Endodermal cell (in vitro differentiated cells): ENCODE data around the gene SUCLG2. TPM values are rescaled to one million over a fixed set of nuclear protein-coding genes. Genes with fewer than 3 reads are reported as not detected.

ENCODE experiments used
- DNase-seq: peaks from one replicate; pipeline ENCODE4 v3.0.0-alpha.2; 2017
- H3K27ac ChIP-seq: 2 replicates; pipeline ENCODE4 v1.5.1; 2013; ENCODE audit warnings: mild to moderate bottlenecking, low read depth, low read length, moderate library complexity
- H3K27me3 ChIP-seq: 2 replicates; pipeline ENCODE4 v1.6.1; 2013; ENCODE audit warnings: mild to moderate bottlenecking, low read length, moderate library complexity; ENCODE audit not compliant: insufficient read depth, control insufficient read depth, poor library complexity, severe bottlenecking
- H3K36me3 ChIP-seq: 2 replicates; pipeline ENCODE4 v1.7.0; 2013; ENCODE audit warnings: mild to moderate bottlenecking, low read length, moderate library complexity; ENCODE audit not compliant: control insufficient read depth, insufficient read depth
- H3K4me1 ChIP-seq: one replicate; pipeline ENCODE4 v1.7.0; 2013; ENCODE audit warnings: low read length; ENCODE audit not compliant: control insufficient read depth, insufficient read depth
- H3K4me3 ChIP-seq: 2 replicates; pipeline ENCODE4 v1.5.1; 2013; ENCODE audit warnings: mild to moderate bottlenecking, low read length, moderate library complexity
- H3K9ac ChIP-seq: 2 replicates; pipeline ENCODE4 v1.6.1; 2013; ENCODE audit warnings: mild to moderate bottlenecking, low read length, moderate library complexity; ENCODE audit not compliant: poor library complexity, severe bottlenecking; ENCODE audit errors: extremely low read depth
- H3K9me3 ChIP-seq: 2 replicates; pipeline ENCODE4 v1.6.1; 2013; ENCODE audit warnings: mild to moderate bottlenecking, low read length, moderate library complexity; ENCODE audit not compliant: control insufficient read depth
- H3K27ac Mint-ChIP-seq: 2 replicates; pipeline ENCODE4 v1.8.0; 2020; ENCODE audit warnings: mixed read lengths
- H3K27me3 Mint-ChIP-seq: 2 replicates; pipeline ENCODE4 v1.8.0; 2021; ENCODE audit warnings: mild to moderate bottlenecking, mixed read lengths; ENCODE audit not compliant: insufficient read depth
- H3K36me3 Mint-ChIP-seq: 2 replicates; pipeline ENCODE4 v1.8.0; 2020; ENCODE audit warnings: low read depth, mixed read lengths
- H3K4me1 Mint-ChIP-seq: 2 replicates; pipeline ENCODE4 v1.8.0; 2020; ENCODE audit warnings: mixed read lengths
- H3K4me3 Mint-ChIP-seq: 2 replicates; pipeline ENCODE4 v1.8.0; 2020; ENCODE audit warnings: mild to moderate bottlenecking, moderate library complexity, mixed read lengths
- H3K9me3 Mint-ChIP-seq: 2 replicates; pipeline ENCODE4 v1.8.0; 2020; ENCODE audit warnings: mild to moderate bottlenecking, mixed read lengths
- WGBS, 2 experiments: methylation state at CpG; one replicate each; pipeline versions ENCODE4 v1.1.5 to v1.1.7; 2013; ENCODE audit warnings: missing lambda C conversion rate in 2 of 2, mixed read lengths in 1 of 2; ENCODE audit not compliant: insufficient coverage in 1 of 2, insufficient read length in 1 of 2; 5-methylcytosine and 5-hydroxymethylcytosine counted together
- total RNA-seq, 2 donors: library from RNA; stranded (reverse); fragmentation: NEBNext Ultra II Directional in 1 of 2; extraction: Animal tissue kit (Norgen Biotek cat#: 25700) in 1 of 2; gene quantifications; 2 replicates in 1 of 2; 3 replicates in 1 of 2; pipeline ENCODE4 v1.2.1, GENCODE V29; 2021
- TF ChIP-seq, protein P1 (sequence below): fragments of 200-600 bp; sonication (generic); conservative IDR thresholded peaks from 2 replicates; pipeline ENCODE4 v1.5.0; 2021; ENCODE audit warnings: antibody characterized with exemption, mild to moderate bottlenecking

SUCLG2 gene
- total RNA-seq, 2 donors from 2014 or later, result 42.4 to 57.3 TPM

DNA sequence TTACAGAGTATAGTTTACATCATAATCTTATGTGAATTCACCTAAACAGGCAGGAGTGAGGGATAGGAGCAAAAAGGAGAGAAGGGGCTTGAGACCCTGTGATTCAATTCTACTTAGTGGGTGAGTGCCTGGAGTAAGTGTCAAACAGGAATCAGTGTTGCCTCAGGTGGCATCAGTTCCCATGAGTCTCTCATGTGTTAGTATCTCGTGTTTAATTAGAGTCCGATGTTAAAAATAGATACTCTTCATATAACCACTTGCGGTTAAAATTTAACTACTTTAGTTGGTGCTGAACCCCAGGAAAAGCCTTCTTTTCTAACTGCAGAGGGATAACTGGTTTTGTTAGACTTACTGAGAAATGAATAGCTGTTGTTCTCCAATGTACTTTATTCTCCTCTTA is 251.5 kb downstream of the SUCLG2 start:
- Mint-ChIP-seq H3K4me3 (no peak overlapping the region), H3K27me3 (no peaks in the 10 kb centered on the region), H3K9me3 (peaks cover 8% of the 10 kb centered on the region), H3K27ac (no peak overlapping the region), H3K4me1 (peaks cover 10% of the 10 kb centered on the region), H3K36me3 (peaks cover 23% of the 10 kb centered on the region)
- H3K27me3 ChIP-seq, result no peaks in the 10 kb centered on the region
- DNase-seq, result no peak
- H3K36me3 ChIP-seq, result peaks cover 14% of the 10 kb centered on the region
- 100% methylated on average over 2 to 3 of the region's 3 CpGs for WGBS, 2 experiments
- no peak overlapping the region for H3K27ac ChIP-seq
- no peaks in the 10 kb centered on the region for H3K4me1 ChIP-seq
- H3K9me3 ChIP-seq, result no peaks in the 10 kb centered on the region
- H3K4me3 ChIP-seq, result no peak overlapping the region
- TF ChIP-seq, protein P1, sequence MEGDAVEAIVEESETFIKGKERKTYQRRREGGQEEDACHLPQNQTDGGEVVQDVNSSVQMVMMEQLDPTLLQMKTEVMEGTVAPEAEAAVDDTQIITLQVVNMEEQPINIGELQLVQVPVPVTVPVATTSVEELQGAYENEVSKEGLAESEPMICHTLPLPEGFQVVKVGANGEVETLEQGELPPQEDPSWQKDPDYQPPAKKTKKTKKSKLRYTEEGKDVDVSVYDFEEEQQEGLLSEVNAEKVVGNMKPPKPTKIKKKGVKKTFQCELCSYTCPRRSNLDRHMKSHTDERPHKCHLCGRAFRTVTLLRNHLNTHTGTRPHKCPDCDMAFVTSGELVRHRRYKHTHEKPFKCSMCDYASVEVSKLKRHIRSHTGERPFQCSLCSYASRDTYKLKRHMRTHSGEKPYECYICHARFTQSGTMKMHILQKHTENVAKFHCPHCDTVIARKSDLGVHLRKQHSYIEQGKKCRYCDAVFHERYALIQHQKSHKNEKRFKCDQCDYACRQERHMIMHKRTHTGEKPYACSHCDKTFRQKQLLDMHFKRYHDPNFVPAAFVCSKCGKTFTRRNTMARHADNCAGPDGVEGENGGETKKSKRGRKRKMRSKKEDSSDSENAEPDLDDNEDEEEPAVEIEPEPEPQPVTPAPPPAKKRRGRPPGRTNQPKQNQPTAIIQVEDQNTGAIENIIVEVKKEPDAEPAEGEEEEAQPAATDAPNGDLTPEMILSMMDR, result no peak
- no peak overlapping the region for H3K9ac ChIP-seq

DNA sequence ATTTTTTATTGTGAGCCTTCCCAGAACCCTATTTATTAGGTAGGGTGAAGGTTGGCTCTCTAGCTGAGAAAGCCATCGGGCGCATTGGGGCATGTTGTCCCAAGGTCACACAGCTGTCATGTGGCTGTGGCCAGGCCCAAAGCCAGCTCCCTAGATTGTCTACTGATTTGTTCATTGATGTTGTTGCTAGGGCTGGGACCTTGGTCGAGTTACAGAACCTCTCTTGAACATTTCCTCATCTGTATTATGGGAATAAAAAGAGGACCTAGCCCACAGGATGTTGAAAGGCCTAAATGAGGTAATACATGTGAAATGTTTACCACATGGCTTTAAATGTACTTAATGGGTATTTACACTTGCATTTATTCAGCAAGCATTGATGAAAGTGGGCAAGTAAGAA is 252.5 kb downstream of the SUCLG2 start:
- Mint-ChIP-seq H3K9me3 (peaks cover 13% of the 10 kb centered on the region), H3K4me1 (peaks cover 10% of the 10 kb centered on the region), H3K4me3 (no peak overlapping the region), H3K27me3 (no peaks in the 10 kb centered on the region), H3K27ac (no peak overlapping the region), H3K36me3 (peaks cover 23% of the 10 kb centered on the region)
- no peaks in the 10 kb centered on the region for H3K4me1 ChIP-seq
- 88% methylated on average over 3 of the region's 3 CpGs; no CpG with 5 or more reads in 1 of the 2 experiments for WGBS, 2 experiments
- no peak for DNase-seq
- H3K9ac ChIP-seq, result no peak overlapping the region
- no peaks in the 10 kb centered on the region for H3K27me3 ChIP-seq
- TF ChIP-seq, protein P1, result no peak
- H3K4me3 ChIP-seq, result no peak overlapping the region
- no peaks in the 10 kb centered on the region for H3K9me3 ChIP-seq
- H3K36me3 ChIP-seq, result peaks cover 14% of the 10 kb centered on the region
- H3K27ac ChIP-seq, result no peak overlapping the region

DNA sequence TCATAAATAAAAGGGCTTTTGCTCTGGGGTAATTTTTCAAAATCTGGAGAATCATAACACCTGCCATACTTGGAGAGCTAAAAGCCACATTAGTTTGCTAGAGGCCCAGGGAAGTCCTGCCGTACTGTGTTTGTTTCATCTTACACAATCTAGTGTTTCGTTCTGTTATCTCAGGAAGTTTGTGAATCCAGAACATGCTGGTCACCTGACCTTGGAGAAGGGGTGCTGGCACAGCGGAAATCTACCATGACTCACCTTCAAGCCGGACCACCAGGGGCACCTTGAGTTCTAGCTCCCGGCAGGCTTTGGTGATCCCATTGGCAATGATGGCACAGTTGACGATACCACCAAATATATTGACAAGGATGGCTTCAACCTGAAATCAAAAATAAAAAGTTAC is 253.9 kb downstream of the SUCLG2 start:
- Histone ChIP-seq H3K27ac (no peak overlapping the region), H3K27me3 (no peaks in the 10 kb centered on the region), H3K36me3 (peaks cover 14% of the 10 kb centered on the region), H3K4me1 (no peaks in the 10 kb centered on the region), H3K9ac (no peak overlapping the region), H3K4me3 (no peak overlapping the region), H3K9me3 (no peaks in the 10 kb centered on the region)
- no peak overlapping the region for H3K4me3 Mint-ChIP-seq
- peaks cover 23% of the 10 kb centered on the region for H3K36me3 Mint-ChIP-seq
- no peak overlapping the region for H3K27ac Mint-ChIP-seq
- TF ChIP-seq, protein P1, result no peak
- 93 to 95% methylated on average over 6 of the region's 6 CpGs for WGBS, 2 experiments
- no peaks in the 10 kb centered on the region for H3K27me3 Mint-ChIP-seq
- H3K4me1 Mint-ChIP-seq, result peaks cover 10% of the 10 kb centered on the region
- no peak for DNase-seq
- H3K9me3 Mint-ChIP-seq, result peaks cover 13% of the 10 kb centered on the region
